Measurements from ENCODE around the gene DOK7. TPM values are rescaled to one million over a fixed set of nuclear protein-coding genes. Genes with fewer than 3 reads are reported as not detected.

The DOK7 gene
- total and polyA plus RNA-seq, 2 experiments from 2014 or later, result 0.23 to 1.8 TPM

- H3K27ac ChIP-seq, result no peak overlapping the region
- H3K9me3 ChIP-seq (ENCODE audit: low read depth), result no peaks in the 10 kb centered on the region
- WGBS (ENCODE audit: low lambda C conversion rate, missing lambda C conversion rate), result 92% methylated on average over 14 of the region's 16 CpGs
- H2AFZ ChIP-seq, result no peak overlapping the region
- H3K79me2 ChIP-seq, result peaks cover 9% of the 10 kb centered on the region
- no peak overlapping the region for H3K4me3 ChIP-seq
- no peak overlapping the region for H3K4me2 ChIP-seq
- no peaks in the 10 kb centered on the region for H3K4me1 ChIP-seq (ENCODE audit: insufficient read depth)
- H3K27me3 ChIP-seq, result no peaks in the 10 kb centered on the region
- no peaks in the 10 kb centered on the region for H3K9me2 ChIP-seq (replicated peaks; ENCODE audit: insufficient read depth)
- peaks cover 9% of the 10 kb centered on the region for H4K20me1 ChIP-seq (ENCODE audit: insufficient read depth, poor library complexity, severe bottlenecking)
- H3K36me3 ChIP-seq (replicated peaks; ENCODE audit: insufficient read depth, low read depth), result no peaks in the 10 kb centered on the region
- TF ChIP-seq CTCF (IDR thresholded peaks at IDR 0.05; ENCODE audit: poor library complexity), result no peak
- TF ChIP-seq EZH2phosphoT487 (IDR thresholded peaks at IDR 0.05; ENCODE audit: low read depth, severe bottlenecking, unreplicated experiment), result no peak
- TF ChIP-seq EZH2 (IDR thresholded peaks at IDR 0.05; ENCODE audit: borderline replicate concordance), result no peak
- no peak for DNase-seq (ENCODE audit: low spot score)
Observed at GRCh38 chr4:3521621-3522325, 58.7 kb downstream of the DOK7 start.

DNA sequence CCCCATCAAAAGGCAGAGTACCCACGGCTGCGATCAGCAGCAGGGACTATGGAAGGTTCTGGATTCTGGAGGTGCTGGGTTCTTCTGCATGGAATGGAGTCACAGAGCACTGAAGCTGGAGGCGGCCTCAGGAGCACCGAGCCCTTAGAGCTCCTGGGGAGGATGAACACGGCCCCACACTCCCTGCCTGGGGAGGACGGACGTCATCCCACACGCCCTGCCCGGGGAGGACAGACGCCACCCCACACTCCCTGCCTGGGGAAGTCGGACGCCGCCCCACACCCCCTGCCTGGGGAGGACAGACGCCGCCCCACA is 59.2 kb downstream of the DOK7 start:
- H3K4me1 ChIP-seq (ENCODE audit: insufficient read depth), result no peaks in the 10 kb centered on the region
- H3K4me3 ChIP-seq, result no peak overlapping the region
- no peak overlapping the region for H3K27ac ChIP-seq
- H3K4me2 ChIP-seq, result no peak overlapping the region
- peaks cover 14% of the 10 kb centered on the region for H3K79me2 ChIP-seq
- TF ChIP-seq EZH2 (IDR thresholded peaks at IDR 0.05; ENCODE audit: borderline replicate concordance) (no peak), EZH2phosphoT487 (IDR thresholded peaks at IDR 0.05; ENCODE audit: low read depth, severe bottlenecking, unreplicated experiment) (no peak), CTCF (IDR thresholded peaks at IDR 0.05; ENCODE audit: poor library complexity) (no peak)
- 90% methylated on average over 6 of the region's 15 CpGs for WGBS (ENCODE audit: low lambda C conversion rate, missing lambda C conversion rate)
- DNase-seq (ENCODE audit: low spot score), result no peak
- H3K9me2 ChIP-seq (replicated peaks; ENCODE audit: insufficient read depth), result no peaks in the 10 kb centered on the region
- no peaks in the 10 kb centered on the region for H3K36me3 ChIP-seq (replicated peaks; ENCODE audit: insufficient read depth, low read depth)
- H3K9me3 ChIP-seq (ENCODE audit: low read depth), result no peaks in the 10 kb centered on the region
- H4K20me1 ChIP-seq (ENCODE audit: insufficient read depth, poor library complexity, severe bottlenecking), result peaks cover 12% of the 10 kb centered on the region
- no peaks in the 10 kb centered on the region for H3K27me3 ChIP-seq
- no peak overlapping the region for H2AFZ ChIP-seq

DNA sequence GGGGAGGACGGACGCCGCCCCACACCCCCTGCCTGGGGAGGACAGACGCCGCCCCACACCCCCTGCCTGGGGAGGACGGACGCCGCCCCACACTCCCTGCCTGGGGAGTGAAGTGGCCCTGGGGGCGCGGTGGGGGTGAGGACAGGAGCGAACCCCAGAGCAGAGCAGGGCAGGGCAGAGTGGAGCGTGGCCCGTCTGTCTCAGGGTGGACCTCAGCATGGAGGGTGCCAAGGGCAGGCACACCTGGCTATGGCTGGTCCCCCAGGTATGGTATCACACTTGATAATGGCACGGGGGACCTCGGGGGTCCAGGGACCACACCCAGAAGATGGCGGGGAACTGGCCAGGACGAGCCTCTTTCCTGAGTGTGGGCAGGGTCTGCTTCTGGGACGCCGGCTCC is 59.5 kb downstream of the DOK7 start:
- DNase-seq (ENCODE audit: low spot score), result no peak
- H4K20me1 ChIP-seq (ENCODE audit: insufficient read depth, poor library complexity, severe bottlenecking), result peaks cover 16% of the 10 kb centered on the region
- no peak overlapping the region for H3K4me2 ChIP-seq
- H3K27me3 ChIP-seq, result no peaks in the 10 kb centered on the region
- H3K36me3 ChIP-seq (replicated peaks; ENCODE audit: insufficient read depth, low read depth), result no peaks in the 10 kb centered on the region
- no peaks in the 10 kb centered on the region for H3K9me2 ChIP-seq (replicated peaks; ENCODE audit: insufficient read depth)
- TF ChIP-seq EZH2phosphoT487 (IDR thresholded peaks at IDR 0.05; ENCODE audit: low read depth, severe bottlenecking, unreplicated experiment), result no peak
- H3K4me1 ChIP-seq (ENCODE audit: insufficient read depth), result no peaks in the 10 kb centered on the region
- H3K79me2 ChIP-seq, result peaks cover 17% of the 10 kb centered on the region
- no peaks in the 10 kb centered on the region for H3K9me3 ChIP-seq (ENCODE audit: low read depth)
- H2AFZ ChIP-seq, result no peak overlapping the region
- no peak overlapping the region for H3K4me3 ChIP-seq
- no peak overlapping the region for H3K27ac ChIP-seq
- 95% methylated on average over 11 of the region's 19 CpGs for WGBS (ENCODE audit: low lambda C conversion rate, missing lambda C conversion rate)

- H3K9me2 ChIP-seq (replicated peaks; ENCODE audit: insufficient read depth), result no peaks in the 10 kb centered on the region
- TF ChIP-seq CTCF (IDR thresholded peaks at IDR 0.05; ENCODE audit: poor library complexity) (no peak), EZH2phosphoT487 (IDR thresholded peaks at IDR 0.05; ENCODE audit: low read depth, severe bottlenecking, unreplicated experiment) (no peak), EZH2 (IDR thresholded peaks at IDR 0.05; ENCODE audit: borderline replicate concordance) (no peak)
- H3K36me3 ChIP-seq (replicated peaks; ENCODE audit: insufficient read depth, low read depth), result no peaks in the 10 kb centered on the region
- 91% methylated on average over 10 of the region's 10 CpGs for WGBS (ENCODE audit: low lambda C conversion rate, missing lambda C conversion rate)
- peaks cover 23% of the 10 kb centered on the region for H3K79me2 ChIP-seq
- no peak overlapping the region for H2AFZ ChIP-seq
- peaks cover 21% of the 10 kb centered on the region for H4K20me1 ChIP-seq (ENCODE audit: insufficient read depth, poor library complexity, severe bottlenecking)
- H3K4me3 ChIP-seq, result no peak overlapping the region
- H3K4me1 ChIP-seq (ENCODE audit: insufficient read depth), result no peaks in the 10 kb centered on the region
- no peak overlapping the region for H3K4me2 ChIP-seq
- no peaks in the 10 kb centered on the region for H3K27me3 ChIP-seq
- no peak overlapping the region for H3K27ac ChIP-seq
- DNase-seq (ENCODE audit: low spot score), result no peak
- H3K9me3 ChIP-seq (ENCODE audit: low read depth), result no peaks in the 10 kb centered on the region
Observed at GRCh38 chr4:3523146-3523627, 60.1 kb downstream of the DOK7 start.

All from hepatocyte (in vitro differentiated cells).